Measurements from ENCODE around the gene C11orf97.
"Not testable (repeated sequence)": the region's sequence is repeated elsewhere in the genome, so short reads cannot be mapped to it uniquely, and the experiment has no call there.

Gene C11orf97, protein sequence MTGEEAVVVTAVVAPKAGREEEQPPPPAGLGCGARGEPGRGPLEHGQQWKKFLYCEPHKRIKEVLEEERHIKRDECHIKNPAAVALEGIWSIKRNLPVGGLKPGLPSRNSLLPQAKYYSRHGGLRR

DNA sequence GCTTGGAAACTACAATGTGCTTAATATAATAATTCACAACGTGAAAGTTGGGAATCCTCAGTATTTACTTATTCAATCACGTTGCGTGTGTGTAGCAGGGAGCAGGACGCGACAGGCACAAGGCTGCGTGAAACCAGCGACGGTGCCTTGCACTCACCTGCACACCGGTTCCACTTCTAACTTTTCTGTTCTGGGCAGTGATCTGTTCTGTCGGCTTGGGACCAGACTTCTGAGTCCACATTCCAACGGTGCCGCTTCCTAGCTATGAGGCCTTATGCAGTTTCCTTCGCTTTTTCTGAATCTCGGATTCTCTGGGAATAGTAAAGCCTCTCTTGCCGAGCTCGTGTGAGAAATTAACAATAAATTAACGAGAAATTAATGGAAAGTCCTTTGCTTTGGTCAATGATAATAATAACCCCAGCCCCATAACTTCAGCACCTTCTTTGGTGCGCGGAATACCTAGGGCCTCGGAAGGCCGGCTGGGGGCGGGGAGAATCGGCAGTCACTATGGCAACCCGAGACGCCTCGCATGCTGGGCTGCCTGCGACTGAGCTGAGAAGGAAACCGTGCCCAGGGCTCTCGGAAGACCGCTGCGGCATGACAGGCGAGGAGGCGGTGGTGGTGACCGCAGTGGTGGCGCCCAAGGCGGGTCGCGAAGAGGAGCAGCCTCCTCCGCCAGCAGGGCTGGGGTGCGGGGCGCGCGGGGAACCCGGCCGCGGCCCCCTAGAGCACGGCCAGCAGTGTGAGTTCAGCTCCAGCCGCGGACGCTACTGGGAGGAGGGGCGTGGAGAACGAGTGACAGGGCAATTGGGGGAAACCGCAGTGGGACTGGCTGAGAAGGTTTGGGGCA, at the start of gene C11orf97:
Gene C11orf97, plus strand, starts transcription at position 530 of the 850 bp plus-strand sequence. Its CDS starts 68 bp downstream, at position 598.
- peak; percentile 93 for ATAC-seq
- DNase-seq, result peak; percentile 42 to 58
- peaks cover 17% of the 10 kb centered on the region for H3K4me1 Mint-ChIP-seq

DNA sequence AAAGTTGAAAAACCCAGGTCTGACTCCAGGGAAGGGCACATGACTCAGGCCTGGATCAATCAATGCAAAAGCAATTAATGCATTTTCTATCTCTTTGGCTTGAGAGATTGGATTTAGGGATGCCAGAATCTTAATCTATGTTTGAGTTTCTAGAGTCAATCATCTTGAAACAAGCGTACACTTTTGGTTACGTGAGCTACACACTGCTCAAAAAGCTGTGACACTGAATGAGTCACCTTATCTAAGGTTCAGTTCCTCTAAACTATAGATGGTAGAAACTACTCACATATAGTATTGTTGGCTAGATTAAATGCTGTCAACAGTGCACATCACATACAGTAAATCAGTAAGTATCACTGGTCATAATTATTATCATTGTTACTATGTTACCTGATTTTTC, 42.8 kb upstream of the C11orf97 start:
- Mint-ChIP-seq H3K27me3 (no peaks in the 10 kb centered on the region), H3K4me3 (no peak overlapping the region), H3K9me3 (no peaks in the 10 kb centered on the region), H3K4me1 (peaks cover 11% of the 10 kb centered on the region), H3K27ac (no peak overlapping the region)
- no peak for ATAC-seq
- no peak for DNase-seq

More for the DNA sequence above, at the start of gene C11orf97:
- Mint-ChIP-seq H3K27me3 (peaks cover 26% of the 10 kb centered on the region), H3K4me3 (peak within 1 kb of the TSS; percentile 84), H3K9me3 (no peaks in the 10 kb centered on the region), H3K27ac (peak within 1 kb of the TSS; percentile 63 to 67)

DNA sequence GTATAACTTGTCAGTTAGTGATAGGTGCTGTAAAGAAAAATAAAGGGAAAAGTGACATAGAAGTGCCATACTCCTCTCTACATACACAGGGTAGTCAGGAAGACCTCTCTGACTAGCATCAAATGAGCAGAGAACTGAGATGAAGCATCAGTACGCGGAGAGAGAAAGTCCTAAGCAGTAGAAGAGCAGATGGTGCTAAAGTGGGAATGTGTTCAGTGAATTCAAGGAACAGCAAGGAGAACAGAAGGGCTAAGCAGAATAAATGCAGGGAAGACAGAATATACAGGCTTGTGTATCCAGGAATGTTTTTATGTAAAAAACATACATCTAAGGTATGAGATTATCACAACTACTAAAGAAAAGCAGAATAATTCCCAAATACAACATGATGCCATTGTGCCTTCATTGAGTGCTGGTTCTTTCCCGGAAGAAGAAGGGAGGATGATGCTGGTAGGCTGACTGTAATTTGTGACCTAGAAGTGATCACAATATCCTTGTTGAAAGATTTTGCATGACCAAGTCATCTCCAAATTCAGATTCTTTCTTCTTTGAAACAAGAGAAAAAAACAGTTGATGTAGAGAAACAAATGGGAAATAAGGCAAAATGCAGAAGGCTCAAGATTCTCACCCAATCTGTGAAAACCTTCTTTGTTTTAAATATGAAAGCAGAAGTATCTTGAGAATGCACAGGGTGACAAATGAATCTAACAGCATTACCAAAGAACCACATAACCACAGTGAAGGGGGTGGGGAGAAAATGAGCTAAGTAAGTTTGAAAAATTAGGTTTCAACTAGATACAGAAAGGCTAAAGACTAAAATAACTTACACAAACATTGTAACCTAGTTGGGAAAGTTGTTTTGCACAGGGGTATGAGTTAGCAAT, 39.1 kb upstream of the C11orf97 start:
- H3K27me3 Mint-ChIP-seq, result no peaks in the 10 kb centered on the region
- H3K27ac Mint-ChIP-seq, result no peak overlapping the region
- no peak overlapping the region for H3K4me3 Mint-ChIP-seq
- ATAC-seq, result peak; percentile 85
- peak in 1 of 2 donors; percentile 3 for DNase-seq
- H3K4me1 Mint-ChIP-seq, result peaks cover 19% of the 10 kb centered on the region
- no peaks in the 10 kb centered on the region for H3K9me3 Mint-ChIP-seq

DNA sequence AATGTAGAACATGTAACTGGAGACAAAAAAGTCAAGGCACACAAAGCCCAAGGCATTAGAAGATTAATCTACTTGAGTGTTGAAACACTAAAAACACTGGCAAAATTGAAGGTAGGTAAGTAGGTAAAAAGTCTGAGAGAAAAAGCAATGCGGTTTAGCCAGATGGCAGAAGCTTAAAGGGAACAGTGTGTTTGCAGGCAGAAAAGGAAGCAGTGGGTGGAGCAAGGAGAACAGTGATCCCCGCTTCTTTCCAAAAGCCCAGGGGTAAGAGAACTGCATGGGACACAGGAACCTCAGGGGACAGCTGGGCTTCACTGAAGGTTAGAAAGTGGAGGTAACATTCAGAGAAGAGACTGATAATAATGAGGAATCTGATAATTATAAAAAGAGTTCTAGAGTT, 34.6 kb upstream of the C11orf97 start:
- Mint-ChIP-seq H3K9me3 (no peaks in the 10 kb centered on the region), H3K27me3 (no peaks in the 10 kb centered on the region), H3K27ac (no peak overlapping the region), H3K4me1 (peaks cover 19% of the 10 kb centered on the region), H3K4me3 (no peak overlapping the region)
- ATAC-seq, result no peak
- DNase-seq, result no peak

DNA sequence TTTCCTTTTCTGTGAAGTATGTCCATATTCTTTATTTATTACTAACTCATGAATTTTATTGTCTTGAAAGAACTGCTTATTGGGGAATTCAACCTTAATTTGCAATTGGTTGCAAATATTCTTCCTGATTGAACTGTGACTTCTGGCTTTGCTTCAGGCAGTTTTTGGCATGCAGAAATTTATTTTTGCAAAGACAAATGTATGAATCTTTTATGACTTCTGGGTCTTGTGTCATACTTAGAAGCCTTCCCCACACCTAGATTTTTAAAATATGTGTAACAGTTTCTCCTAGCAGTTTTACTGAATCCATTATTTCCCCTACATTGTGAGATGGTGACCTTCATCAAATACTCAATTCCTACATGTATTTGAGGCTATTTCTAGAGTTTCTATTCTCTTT, 30.9 kb upstream of the C11orf97 start:
- Mint-ChIP-seq H3K4me3 (no peak overlapping the region), H3K27me3 (no peaks in the 10 kb centered on the region), H3K9me3 (no peaks in the 10 kb centered on the region), H3K4me1 (peaks cover 9% of the 10 kb centered on the region), H3K27ac (no peak overlapping the region)
- DNase-seq, result no peak
- ATAC-seq, result no peak

DNA sequence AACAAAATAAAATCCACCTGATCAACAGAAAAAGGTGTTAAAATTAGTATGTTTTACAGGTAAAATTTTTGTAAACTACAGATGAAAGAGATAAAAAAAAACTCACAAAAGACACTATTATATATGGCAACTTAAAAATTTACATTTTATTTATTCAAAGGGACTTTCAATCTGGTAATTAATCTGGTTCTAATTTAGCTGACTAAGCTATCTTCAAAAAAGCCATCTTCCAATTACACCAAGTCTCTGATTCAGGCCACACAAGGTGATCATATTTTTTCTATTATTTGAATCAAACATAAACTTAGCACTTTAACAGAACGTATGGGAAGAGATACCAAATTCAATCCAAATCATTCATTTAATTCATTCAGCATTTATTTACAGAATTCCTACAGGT, 26.2 kb upstream of the C11orf97 start:
- Mint-ChIP-seq H3K27me3 (no peaks in the 10 kb centered on the region), H3K4me1 (no peaks in the 10 kb centered on the region), H3K27ac (no peak overlapping the region), H3K4me3 (no peak overlapping the region), H3K9me3 (no peaks in the 10 kb centered on the region)
- ATAC-seq, result no peak
- no peak for DNase-seq

DNA sequence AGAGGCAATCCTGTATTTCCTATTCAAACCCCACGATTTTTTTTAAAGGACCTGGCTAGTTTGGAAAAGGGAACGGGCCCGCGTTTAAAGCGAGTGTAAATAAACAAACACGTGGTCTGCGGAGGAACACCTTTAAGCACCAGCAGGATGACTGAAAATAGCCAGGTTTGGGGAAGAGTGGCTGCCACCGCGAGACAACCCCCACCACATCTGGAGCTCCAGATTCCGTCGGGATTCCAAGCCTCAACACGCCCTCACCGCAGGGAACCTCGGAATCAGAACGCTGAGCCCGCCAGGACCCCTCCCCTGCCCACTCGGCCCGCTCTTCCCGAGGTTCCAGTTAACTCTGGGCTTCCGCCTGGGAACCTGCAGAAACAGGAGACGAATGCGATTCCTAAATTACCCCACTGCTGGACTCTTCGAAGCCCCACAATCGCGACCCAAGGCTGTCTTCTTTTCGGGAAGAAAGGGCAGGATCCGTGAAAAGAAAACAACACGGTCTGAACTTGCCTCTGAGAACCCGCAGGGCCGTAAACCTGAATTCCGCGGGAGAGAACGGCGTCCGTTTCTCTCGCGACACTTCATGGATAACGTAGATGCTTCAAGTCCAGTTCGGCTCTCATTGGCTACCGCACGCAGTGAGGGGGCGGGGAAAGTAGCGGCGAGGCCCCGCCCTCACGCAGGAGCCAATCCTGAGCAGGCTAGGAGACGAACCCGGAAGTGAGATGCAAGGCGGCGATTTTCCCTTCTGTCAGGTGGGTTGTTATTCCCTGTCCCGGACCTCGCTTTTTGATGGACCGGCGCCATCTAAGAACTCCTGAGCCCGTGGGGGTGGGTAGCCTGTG, 18.8 kb upstream of the C11orf97 start, which contains the start of the genes ANKRD49 and MRE11:
Gene ANKRD49, plus strand, starts transcription at position 704 of the 845 bp plus-strand sequence. CDS start 2,710 bp downstream, outside the sequence.
Gene MRE11, minus strand, starts transcription at position 564 of the 845 bp plus-strand sequence. CDS start 1,043 bp downstream, outside the sequence.
- H3K4me3 Mint-ChIP-seq, result peak within 1 kb of the TSS; percentile 89 to 94
- H3K27ac Mint-ChIP-seq, result peak within 1 kb of the TSS; percentile 99 to 100
- peak; percentile 93 to 98 for DNase-seq
- H3K27me3 Mint-ChIP-seq, result no peaks in the 10 kb centered on the region
- peak; percentile 99 for ATAC-seq
- H3K4me1 Mint-ChIP-seq, result peaks cover 26% of the 10 kb centered on the region
- H3K9me3 Mint-ChIP-seq, result no peaks in the 10 kb centered on the region

DNA sequence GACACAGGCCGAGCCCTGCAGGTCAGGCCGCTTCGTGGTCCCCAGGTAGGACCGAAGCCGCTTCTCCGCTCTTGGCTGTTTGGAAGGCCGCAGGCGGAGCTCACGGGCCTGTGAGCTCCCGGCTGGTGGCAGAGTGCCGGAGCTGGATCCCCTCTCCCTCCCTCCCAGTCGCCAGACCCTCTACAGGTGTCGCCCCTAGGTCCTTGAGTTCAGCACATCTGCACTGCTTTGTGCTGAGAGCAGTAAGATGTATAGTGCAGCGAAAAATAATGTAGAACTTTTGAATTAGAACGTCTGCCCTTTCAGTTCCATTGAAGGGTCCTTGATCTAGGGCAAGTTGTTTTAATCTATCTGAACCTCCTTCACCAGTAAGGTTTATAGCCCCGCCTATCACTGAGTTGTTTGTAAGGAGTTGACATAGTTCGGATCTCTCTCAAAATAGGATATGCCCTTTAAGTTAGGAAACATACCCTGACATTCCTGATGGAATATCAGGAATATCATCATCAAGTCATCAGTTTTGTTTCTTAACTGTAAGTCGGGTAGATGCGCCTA, 18.1 kb upstream of the C11orf97 start:
- H3K4me1 Mint-ChIP-seq, result peaks cover 26% of the 10 kb centered on the region
- DNase-seq, result no peak

DNA sequence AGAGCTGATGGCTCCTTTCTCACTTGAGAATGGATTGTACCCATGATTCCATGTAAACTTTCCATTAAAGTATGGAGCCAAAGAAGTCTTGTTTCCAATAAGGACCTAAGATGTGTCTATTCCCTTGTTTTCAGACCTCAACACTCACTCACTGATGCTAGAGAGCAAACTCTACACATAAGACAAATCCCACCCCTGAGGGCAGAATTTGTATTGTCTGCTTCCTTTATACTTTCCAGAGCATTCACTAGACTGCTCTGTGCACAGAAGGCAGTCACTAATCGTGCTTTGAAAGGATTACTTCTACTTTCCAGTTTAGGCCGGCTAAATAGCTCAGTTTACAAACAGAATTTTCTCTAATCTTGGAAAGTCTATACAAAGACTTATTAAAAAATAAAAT, 12.1 kb upstream of the C11orf97 start:
- Mint-ChIP-seq H3K27ac (no peak overlapping the region), H3K4me1 (peaks cover 4% of the 10 kb centered on the region), H3K4me3 (no peak overlapping the region), H3K27me3 (no peaks in the 10 kb centered on the region), H3K9me3 (no peaks in the 10 kb centered on the region)
- ATAC-seq, result no peak
- DNase-seq, result no peak

More for the DNA sequence above, 18.1 kb upstream of the C11orf97 start:
- Mint-ChIP-seq H3K27ac (peak overlapping the region; percentile 99 to 100), H3K4me3 (peak overlapping the region; percentile 89 to 94), H3K9me3 (no peaks in the 10 kb centered on the region), H3K27me3 (no peaks in the 10 kb centered on the region)
- ATAC-seq, result peak; percentile 84

DNA sequence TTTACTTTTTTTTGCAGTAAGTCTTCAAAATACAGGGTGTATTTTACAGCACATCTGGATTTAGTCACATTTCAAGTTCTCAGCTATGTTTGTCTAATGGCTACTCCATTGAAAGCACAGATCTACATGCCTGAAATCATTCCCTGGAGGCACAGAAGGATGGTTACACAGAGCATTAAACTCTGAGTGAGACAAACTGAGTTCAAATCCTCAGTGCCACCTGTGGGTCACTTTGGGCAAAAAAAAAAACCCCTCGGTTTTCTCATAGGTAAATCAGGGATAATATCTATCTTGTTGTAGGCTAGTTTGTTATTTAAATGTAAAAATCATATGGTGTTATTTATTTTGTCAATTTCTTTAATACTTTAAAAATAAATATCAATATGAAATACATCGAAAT, 10.7 kb upstream of the C11orf97 start:
- H3K4me3 Mint-ChIP-seq, result no peak overlapping the region
- H3K9me3 Mint-ChIP-seq, result no peaks in the 10 kb centered on the region
- H3K27me3 Mint-ChIP-seq, result no peaks in the 10 kb centered on the region

DNA sequence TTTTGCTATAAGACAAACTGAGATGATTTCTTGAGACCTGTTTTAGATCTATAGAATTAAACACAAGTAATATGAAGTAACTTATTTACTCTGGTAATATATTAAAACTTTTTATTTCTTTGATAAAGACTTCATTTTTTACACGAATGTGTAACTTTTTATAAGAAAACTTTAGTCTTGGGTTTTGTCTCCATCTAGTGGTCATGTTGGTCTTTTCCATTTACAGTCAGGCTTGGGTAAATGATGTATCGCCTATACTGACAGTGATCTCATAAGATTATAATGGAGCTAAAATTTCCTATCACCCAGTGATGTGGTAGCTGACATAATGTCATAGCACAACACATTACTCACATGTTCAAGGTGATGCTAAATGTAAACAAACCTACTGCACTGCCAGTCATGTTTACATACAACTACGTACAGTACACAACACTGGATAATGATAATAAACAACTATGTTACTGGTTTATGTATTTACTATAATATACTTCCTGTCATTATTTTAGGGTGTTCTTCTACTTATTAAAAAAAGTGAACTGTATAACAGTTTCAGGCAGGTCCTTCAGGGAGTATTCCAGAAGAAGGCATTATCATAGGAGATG, 7.5 kb upstream of the C11orf97 start:
- DNase-seq (no peak), ATAC-seq (peak; percentile 71)
- H3K27me3 Mint-ChIP-seq, result no peaks in the 10 kb centered on the region
- H3K4me1 Mint-ChIP-seq, result no peaks in the 10 kb centered on the region
- H3K27ac Mint-ChIP-seq, result no peak overlapping the region
- H3K9me3 Mint-ChIP-seq, result no peaks in the 10 kb centered on the region
- no peak overlapping the region for H3K4me3 Mint-ChIP-seq

More for the DNA sequence above, 10.7 kb upstream of the C11orf97 start:
- H3K4me1 Mint-ChIP-seq, result no peaks in the 10 kb centered on the region
- DNase-seq (no peak), ATAC-seq (no peak)
- H3K27ac Mint-ChIP-seq, result no peak overlapping the region

DNA sequence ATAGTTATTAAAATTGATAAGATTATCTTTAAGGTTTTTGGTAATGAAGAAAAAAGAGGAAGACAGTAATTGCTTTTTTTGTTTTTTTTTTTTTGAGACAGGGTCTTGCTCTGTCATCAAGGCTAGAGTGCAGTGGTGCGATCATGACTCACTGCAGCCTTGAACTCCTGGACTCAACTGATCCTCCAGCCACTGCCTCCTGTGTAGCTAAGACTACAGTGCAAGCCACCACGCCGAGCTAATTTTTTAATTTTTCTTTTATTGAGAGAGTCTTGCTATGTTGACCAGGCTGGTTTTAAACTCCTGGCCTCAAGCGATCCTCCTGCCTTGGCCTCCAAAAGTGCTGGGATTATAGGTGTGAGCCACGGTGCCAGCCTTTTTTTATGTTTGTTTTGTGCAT, 5.7 kb upstream of the C11orf97 start:
- H3K27me3 Mint-ChIP-seq, result peaks cover 12% of the 10 kb centered on the region
- not testable (repeated sequence) for H3K27ac Mint-ChIP-seq, H3K9me3 Mint-ChIP-seq, DNase-seq, H3K4me1 Mint-ChIP-seq, ATAC-seq, H3K4me3 Mint-ChIP-seq

DNA sequence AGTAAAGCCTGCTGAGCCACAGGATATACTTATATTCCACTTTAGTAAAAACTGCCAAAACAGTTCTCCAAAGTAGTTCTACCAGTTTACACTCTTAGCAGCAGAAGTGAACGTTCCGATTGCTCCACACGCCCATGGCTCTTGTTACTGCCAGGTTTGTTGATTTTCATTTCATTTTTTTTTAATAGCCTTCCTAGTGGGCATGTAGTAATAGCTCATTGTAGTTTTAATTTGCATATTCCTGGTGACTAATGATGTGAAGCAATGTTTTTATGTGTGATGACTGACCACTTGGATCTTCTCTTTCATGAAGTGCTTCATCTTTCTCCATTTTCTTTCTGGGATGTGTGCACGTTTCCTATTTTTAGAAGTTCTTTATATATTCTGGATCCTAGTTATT, 4.8 kb upstream of the C11orf97 start:
- Mint-ChIP-seq H3K9me3 (no peaks in the 10 kb centered on the region), H3K4me3 (no peak overlapping the region), H3K27ac (no peak overlapping the region), H3K27me3 (peaks cover 21% of the 10 kb centered on the region), H3K4me1 (peaks cover 7% of the 10 kb centered on the region)
- ATAC-seq (no peak), DNase-seq (no peak)

DNA sequence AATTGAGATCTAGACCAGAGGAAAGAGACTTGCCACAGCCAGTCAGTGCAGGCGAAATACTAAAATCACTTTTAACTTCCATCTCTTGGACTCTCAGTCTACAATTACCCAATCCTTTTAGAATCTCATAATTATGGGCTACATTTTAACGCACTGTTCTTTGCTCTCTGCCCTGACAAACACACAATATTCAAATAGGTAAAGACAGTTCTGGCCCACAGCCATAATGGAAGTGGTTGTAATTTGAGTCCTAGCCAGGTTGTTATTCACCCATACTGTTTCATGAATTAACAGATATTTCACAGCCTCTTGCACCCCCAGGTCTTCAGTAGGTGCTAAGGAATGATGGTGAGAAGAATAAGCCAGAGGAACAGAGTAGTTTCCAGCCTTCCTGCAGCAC, 830 bp downstream of the C11orf97 start:
- peaks cover 26% of the 10 kb centered on the region for H3K27me3 Mint-ChIP-seq
- H3K4me3 Mint-ChIP-seq, result peak overlapping the region in 1 of 2 donors; percentile 41
- H3K9me3 Mint-ChIP-seq, result no peaks in the 10 kb centered on the region
- ATAC-seq (peak; percentile 11), DNase-seq (no peak)
- peaks cover 17% of the 10 kb centered on the region for H3K4me1 Mint-ChIP-seq
- H3K27ac Mint-ChIP-seq, result no peak overlapping the region

All from stimulated activated naive CD8-positive, alpha-beta T cell treated with anti-CD3 and anti-CD28 coated beads, Interleukin-15, amount 100 ng/mL, for 72 hours (primary cell).